NCI-H1417 treated with DMSO at 0.1 percent for 48 hours (cell line): ENCODE measurements around the gene ZDHHC24.
"Not testable (repeated sequence)": the region's sequence is repeated elsewhere in the genome, so short reads cannot be mapped to it uniquely, and the experiment has no call there.

Experiments used
- DNase-seq: peaks from one replicate; lab custom pipeline; 2025; lab: John Stamatoyannopoulos, UW

ZDHHC24 gene

GRCh38 chr11:66546368-66546965, 619 bp upstream of the ZDHHC24 start, which contains the start of gene ACTN3:
TSS of gene ACTN3 (plus strand) at chr11:66546903. CDS start at chr11:66546938, 35 bp downstream.
- no peak for DNase-seq

GRCh38 chr11:66544952-66545351, 896 bp downstream of the ZDHHC24 start:
- DNase-seq: not testable (repeated sequence)

GRCh38 chr11:66543263-66544107, 2.4 kb downstream of the ZDHHC24 start:
- DNase-seq: no peak

GRCh38 chr11:66542362-66542761, 3.5 kb downstream of the ZDHHC24 start:
- no peak for DNase-seq

- DNase-seq: no peak
These were observed 4.0 kb downstream of the ZDHHC24 start for GRCh38 chr11:66541892-66542291.

- DNase-seq: not testable (repeated sequence)
These were observed 5.2 kb downstream of the ZDHHC24 start for GRCh38 chr11:66540598-66540997.

GRCh38 chr11:66539870-66540213, 6.0 kb downstream of the ZDHHC24 start:
- DNase-seq: no peak

GRCh38 chr11:66539170-66539869, 6.5 kb downstream of the ZDHHC24 start:
- DNase-seq: no peak

GRCh38 chr11:66532784-66533183, 13.1 kb downstream of the ZDHHC24 start:
- DNase-seq: no peak

- DNase-seq: no peak
These were observed 14.0 kb downstream of the ZDHHC24 start for GRCh38 chr11:66531841-66532240.

GRCh38 chr11:66530927-66531709, 14.7 kb downstream of the ZDHHC24 start:
- DNase-seq: no peak

GRCh38 chr11:66529655-66530054, 16.2 kb downstream of the ZDHHC24 start:
- no peak for DNase-seq

- no peak for DNase-seq
These were observed 16.8 kb downstream of the ZDHHC24 start for GRCh38 chr11:66529069-66529468.

GRCh38 chr11:66524304-66525040, 21.4 kb downstream of the ZDHHC24 start:
- DNase-seq: no peak

- no peak for DNase-seq
These were observed 22.2 kb downstream of the ZDHHC24 start for GRCh38 chr11:66523611-66524010.

- no peak for DNase-seq
These were observed 34.9 kb downstream of the ZDHHC24 start for GRCh38 chr11:66510990-66511339.

- peak; percentile 45 for DNase-seq
These were observed 35.4 kb downstream of the ZDHHC24 start, which contains the start of gene BBS1 for GRCh38 chr11:66510271-66510989. TSS of gene BBS1 (plus strand) at chr11:66510635. CDS start at chr11:66510660, 25 bp downstream.

GRCh38 chr11:66509131-66509561, 36.7 kb downstream of the ZDHHC24 start:
- DNase-seq: no peak

GRCh38 chr11:66505276-66505816, 40.5 kb downstream of the ZDHHC24 start:
- no peak for DNase-seq

GRCh38 chr11:66498506-66498905, 47.3 kb downstream of the ZDHHC24 start:
- no peak for DNase-seq
